H4 (cell line): Measurements from ENCODE around the gene ATP2C1. TPM values are rescaled to one million over a fixed set of nuclear protein-coding genes. Genes with fewer than 3 reads are reported as not detected.
A peak's percentile ranks its signal among the peaks of the same experiment; 100 is the strongest.

Experiments
- DNase-seq: peaks from one replicate; pipeline ENCODE4 v3.0.0-alpha.2; 2015; ENCODE audit warnings: low spot score
- total RNA-seq: library from RNA; depleted of rRNA; stranded (reverse); fragments of >200 nt; shearing (Covaris generic); gene quantifications from 2 replicates; pipeline ENCODE4 v1.2.3, GENCODE V29; 2014

Gene ATP2C1
- total RNA-seq, 1 experiment from 2014 or later: 81.8 TPM

DNA sequence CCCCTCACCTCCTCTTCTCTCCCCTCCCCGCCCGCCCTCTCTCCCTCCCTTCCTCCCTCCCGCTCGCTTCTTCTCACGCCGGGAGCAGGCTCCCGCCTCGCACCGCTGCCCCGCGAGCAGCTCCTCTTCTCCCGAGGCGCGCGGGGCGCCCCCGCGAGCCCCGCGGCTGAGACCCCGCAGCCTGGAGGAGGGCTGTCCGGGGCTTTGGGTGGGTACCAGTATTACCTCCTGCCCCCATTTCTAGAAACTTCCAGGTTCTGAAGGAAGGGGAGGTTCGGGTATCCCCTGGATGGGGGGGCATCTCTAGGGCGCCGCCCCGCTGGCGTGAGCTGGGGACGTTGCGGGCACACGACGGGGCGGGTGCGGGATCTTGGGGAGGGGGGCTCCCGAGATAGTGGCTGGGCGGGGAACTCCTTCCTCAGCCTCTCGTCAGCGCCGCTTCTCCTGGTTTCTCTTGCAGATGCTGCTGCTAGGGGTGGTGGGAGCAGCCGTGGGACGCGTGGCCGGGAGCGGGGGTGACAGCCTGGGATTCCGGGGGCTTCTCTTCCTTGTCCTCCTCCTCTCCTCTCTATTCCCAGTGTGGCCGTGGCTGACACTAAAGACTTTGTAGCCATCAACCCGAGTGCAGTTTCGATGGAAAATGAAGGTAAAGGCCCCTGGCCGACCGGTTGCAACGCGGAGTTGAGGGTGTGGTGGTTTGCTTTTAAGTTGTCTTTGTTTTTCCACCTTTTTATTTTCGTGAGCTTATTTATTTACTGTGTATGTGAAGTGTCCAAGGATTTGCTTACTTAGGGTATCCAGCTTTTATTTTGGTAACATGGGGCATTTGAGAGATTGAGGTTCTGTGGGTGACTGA, 474 bp downstream of the ATP2C1 start:
- DNase-seq: no peak

DNA sequence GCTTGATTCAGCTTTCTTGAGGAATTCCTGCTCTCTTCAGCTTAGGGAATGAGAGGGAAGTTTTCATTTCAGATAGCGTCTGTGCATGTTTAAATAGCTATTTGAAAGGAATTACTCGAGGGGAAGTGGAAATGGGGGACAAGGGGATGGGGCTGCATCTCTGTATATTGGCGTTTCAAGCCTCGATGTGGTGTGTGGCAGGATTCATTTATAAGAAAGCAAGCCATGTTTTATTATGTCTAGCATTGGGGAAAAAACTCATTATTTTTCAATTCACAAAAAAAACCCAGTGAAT, 1.0 kb downstream of the ATP2C1 start:
- DNase-seq: no peak

DNA sequence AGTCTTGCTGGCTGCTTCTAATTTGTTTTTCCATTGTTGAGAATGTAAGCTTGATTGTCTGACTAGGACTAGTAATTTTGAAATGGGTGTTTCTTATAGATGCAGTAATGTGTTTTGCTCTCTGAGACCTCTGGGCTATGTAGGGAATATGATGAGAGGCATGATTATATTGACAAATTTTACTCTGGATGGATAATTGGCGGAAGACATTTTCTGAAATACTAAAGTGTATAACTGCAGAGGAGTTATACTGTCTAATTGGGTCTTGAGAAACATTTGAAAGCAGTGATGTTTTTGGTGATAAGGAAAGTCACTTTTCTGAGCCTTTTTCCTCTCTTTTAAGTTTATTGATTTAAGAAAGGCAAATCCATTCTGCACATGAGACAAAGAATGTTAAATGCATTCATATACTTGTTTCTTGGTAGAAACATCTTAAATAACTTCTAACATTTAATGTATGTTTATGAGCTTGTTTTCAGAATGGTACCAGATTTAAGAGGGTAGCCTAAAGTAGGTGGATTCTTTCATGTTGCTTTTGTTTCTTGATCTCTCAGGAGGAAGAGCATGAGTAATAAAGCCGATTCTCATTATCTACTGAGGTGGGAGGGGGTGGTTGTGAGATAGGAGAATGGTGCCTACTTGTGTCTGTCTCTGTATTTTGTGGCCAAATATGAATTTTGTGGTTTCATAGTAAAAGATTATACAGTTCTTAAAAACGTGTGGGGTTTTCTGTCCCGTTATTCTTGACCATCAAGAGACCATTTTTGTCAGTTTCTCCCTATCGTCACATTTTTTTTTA, 2.0 kb downstream of the ATP2C1 start:
- DNase-seq: no peak

- DNase-seq: no peak
These were observed 3.4 kb downstream of the ATP2C1 start for GRCh38 chr3:130897316-130897715.

DNA sequence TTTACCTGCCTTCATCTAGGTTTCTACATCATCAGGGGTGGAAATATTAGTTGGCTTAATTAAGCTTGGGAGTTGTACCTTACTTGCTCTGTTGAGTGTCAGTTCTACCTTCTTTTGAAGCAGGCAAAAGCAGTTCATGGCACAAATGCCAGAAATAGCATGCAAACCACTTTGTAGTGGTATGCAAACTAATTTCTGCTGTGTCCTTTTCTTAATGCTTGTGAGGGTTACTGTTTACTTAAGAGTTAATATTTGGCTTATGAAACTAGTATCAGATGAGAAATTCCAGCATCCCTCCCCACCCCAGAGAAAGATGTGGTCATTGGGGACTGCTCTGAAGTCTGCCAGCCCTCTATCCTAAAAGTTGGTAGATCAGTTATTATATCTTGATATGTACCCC, 7.1 kb downstream of the ATP2C1 start:
- DNase-seq: no peak

DNA sequence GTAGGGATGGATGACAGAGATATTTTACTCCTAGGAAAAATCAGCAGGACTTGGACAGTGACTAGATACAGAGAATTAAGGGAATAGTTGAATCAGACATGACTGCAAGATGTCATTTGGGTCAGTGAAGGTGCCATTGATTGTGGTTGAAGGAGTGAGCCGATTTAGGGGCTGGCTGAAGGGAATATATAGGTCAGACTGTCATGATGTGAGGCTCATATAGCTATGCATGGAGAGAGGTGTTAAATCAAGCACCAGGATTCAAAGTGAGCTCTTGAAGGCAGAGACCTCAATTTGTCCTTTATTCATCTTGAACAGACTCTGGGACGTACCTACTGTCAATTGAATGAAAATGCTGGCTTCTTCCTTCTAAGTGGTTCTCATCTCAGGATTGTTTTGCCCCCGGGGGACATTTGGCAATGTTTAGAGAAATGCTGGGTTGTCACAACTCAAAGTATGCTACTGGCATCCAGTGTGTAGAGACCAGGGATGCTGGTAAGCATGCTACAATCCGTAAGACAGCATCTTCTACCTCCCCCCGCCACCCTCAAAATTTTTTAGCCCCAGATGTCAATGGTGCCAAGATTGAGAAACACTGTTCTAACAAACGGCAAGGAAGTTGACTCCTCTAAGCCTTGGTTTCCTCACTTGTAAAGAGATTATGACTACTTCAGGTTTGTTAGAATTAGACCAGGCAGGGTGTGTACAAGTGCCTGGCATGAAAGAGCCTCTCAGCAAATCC, 7.8 kb downstream of the ATP2C1 start:
- no peak for DNase-seq

- no peak for DNase-seq
These were observed 9.6 kb downstream of the ATP2C1 start for GRCh38 chr3:130903412-130903908.

- no peak for DNase-seq
These were observed 10.6 kb downstream of the ATP2C1 start for GRCh38 chr3:130904491-130904890.

DNA sequence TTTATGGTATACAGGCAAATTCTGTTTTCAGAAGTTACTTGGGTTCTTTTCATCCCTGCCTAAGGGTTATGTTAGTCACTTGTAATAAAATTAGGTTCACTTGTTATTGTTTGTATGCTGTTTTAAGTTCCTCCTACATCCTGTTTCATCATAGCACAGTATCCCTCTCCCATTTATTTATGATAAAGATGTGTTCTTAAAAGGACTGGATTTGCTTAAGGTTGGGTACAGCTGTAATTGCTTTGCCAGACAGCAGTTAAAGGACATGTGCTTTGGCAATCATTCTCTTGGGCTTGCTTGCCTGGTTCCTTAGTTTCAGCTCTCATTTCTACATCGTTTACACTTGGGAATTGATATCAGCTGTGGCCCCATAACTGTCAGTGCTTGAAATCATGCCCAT, 11.7 kb downstream of the ATP2C1 start:
- peak; percentile 86 for DNase-seq

DNA sequence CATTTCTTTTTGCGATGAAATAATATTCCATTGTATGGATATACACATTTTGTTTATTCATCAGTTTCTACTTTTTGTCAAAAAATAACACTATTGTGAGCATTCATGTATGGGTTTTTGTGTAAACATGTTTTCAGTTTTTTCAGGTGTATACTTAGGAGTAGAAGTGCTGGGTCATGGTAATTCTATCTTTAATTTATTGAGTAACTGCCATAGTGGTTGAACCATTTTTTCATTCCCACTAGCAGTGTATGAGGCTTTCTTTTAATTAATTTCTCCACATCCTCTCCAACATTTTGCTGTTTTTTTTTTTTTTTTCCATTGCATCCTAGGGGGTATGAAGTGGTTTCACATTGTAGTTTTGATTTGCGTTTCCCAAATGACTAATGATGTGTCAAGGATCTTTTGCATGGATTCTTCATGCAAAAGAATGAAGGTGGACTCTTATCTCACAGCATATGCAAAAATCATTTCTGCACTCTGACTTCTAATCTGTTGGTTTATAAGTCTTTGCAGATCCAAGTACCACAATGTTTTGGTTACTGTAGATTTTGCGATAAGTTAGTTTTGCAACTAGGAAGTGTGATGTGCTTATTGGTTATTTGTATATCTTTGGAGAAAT, 12.6 kb downstream of the ATP2C1 start:
- no peak for DNase-seq

DNA sequence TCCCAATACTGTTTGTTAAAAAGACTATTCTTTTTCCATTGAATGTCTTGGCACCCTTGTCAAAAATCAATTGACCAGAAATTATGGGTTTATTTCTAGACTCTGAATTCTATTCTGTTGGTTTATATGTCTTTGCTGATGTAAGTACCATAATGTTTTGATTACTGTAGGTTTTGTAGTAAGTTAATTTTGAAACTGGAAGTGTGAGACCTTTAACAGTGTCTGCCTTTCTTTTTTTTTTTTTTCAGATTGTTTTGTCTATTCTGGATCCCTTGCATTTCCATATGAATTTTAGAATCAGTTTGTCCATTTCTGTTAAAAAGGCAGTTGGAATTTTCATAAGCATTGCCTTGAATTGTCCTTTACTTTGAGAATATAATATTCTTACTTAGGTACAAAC, 13.6 kb downstream of the ATP2C1 start:
- DNase-seq: no peak

- no peak for DNase-seq
These were observed 14.1 kb downstream of the ATP2C1 start for GRCh38 chr3:130907966-130908365.

GRCh38 chr3:130915567-130916292, 21.8 kb downstream of the ATP2C1 start:
- no peak for DNase-seq

GRCh38 chr3:130916507-130917167, 22.8 kb downstream of the ATP2C1 start:
- DNase-seq: no peak

GRCh38 chr3:130918328-130918727, 24.4 kb downstream of the ATP2C1 start:
- DNase-seq: no peak

DNA sequence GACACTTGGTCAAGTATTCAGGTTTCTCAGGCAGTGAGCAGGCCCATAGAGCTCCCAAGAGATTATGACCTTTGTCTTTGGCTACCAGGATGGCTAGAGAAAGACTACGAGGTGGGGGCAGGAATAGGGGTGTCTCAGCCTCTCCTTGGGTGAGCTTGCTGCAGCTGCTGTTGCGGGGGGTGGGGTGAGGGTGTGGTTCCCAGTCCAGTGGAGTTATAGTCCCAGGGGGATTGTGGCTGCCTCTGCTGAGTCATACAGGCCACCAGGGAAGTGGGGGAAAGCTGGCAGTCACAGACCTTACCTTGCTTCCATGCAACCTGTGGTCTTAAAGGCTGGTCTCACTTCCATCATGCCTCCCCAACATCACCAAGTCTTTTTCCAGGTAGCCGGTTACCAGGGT, 31.7 kb downstream of the ATP2C1 start:
- peak; percentile 78 for DNase-seq

DNA sequence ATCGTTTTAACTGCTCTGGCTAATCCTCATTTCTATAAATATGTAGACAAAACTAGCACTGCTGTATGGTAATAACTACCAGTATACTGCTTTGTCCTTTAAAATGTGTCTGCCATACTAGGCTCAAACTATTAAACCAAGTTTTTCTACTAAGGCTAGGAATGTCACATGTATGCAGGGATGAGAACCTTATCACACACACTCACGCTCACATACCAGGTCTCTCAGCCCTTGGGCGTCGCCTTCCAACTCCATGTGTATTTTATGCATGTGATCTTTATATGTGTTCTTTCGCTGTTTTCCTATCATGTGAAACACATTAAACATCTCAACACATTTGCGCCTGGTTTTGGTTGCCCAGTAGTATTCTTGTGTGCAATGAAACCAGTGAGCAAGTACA, 32.6 kb downstream of the ATP2C1 start:
- DNase-seq: no peak

- DNase-seq: no peak
These were observed 35.9 kb downstream of the ATP2C1 start for GRCh38 chr3:130929804-130930203.

DNA sequence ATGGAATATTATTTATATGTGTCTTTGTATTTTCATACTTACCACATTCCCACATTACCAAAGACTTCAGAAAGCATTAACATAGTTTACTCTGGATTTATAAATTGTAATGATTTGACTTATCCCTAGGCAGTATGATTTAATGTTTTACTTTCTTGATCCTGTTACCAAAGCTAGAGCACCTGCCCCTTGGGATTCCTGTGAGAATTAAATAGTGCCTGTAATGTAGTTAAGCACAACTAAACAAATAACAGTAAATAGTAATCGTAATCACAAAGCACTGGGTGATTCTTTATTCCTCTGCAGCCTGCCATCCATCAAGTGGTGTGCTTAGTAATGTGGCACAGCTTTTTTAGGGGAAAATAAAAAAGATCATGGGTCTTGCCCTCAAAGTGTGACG, 39.1 kb downstream of the ATP2C1 start:
- DNase-seq: no peak

DNA sequence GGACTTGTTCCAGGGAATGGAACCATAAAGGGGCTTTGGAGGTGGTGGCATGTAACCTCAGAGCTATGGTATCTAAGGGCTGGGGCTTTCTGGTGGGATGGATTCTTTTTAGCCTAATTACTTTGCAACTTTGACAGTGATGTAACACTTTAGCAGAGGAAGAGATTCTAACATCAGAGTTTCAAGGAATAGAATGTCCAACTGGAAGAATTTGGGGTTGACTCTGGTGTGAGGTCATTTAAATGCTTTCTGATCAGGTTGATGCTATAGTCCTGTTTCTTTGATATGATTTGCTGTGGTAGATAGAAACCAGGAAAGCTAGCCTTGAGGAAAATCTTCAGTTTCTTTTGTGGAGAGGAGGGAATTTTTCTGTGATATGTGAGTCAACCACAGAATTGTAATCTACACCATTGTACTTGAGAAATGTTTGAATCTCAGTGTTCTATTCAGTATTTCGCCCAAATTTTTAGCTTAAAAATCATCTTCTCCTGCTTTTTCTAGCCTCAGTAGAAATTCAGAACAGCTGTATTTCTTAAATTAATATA, 40.0 kb downstream of the ATP2C1 start:
- no peak for DNase-seq
